Measurements from ENCODE around the gene CHST14.

The CHST14 gene

GRCh38 chr15:40498418-40498817, 27.6 kb downstream of the CHST14 start:
- no peak for DNase-seq

GRCh38 chr15:40498891-40499290, 28.1 kb downstream of the CHST14 start:
- no peak for DNase-seq

- no peak for DNase-seq
Observed at GRCh38 chr15:40499931-40500330, 29.1 kb downstream of the CHST14 start.

DNA sequence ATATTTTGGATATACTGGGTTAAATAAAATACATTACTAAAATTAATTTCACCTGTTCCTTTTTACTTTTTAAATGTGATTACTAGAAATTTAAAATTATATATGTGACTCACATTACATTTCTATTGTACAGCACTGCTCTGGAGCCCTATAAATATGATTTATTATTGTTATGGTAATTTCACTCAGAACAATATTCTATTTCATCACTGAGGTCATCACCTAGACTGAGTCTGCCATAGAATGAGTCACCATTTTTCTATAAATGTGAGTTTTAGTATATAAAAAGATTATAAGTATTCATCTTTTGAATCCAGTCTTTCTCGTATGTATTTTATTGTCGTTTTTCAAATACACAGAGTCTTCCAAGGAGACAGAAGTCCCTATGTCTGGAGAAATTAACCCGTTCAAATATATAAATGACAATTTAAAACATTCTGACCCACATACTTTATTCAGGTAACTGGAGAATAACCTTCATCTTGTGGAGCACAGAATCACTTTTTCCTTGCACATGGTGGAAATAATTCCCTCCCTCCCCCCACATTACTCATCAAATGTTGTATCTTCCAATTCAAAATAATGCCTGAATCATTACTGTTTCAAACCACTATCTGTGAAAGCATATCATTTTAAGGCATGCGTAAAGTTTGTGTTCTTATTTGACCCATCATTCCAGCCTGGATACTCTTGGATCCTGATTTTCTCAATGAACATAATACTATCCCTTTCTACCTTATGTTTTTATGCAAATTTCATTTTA, 30.0 kb downstream of the CHST14 start:
- DNase-seq = no peak

DNA sequence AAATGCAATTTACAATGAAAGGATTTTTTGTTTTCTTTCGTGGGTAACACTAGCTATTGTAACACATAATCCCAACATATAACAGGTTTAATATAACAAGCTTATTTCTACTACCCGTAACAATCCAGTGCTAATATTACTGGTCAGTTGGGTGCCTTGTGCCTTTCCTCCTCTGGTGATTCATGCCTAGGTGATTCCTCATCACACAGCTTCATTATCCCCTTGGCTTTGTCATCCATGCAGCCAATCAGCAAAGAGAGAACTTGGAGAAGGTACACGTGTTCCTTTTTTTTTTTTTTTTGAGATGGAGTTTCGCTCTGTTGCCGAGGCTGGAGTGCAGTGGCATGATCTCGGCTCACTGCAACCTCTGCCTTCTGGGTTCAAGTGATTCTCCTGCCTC, 30.7 kb downstream of the CHST14 start:
- no peak for DNase-seq

- peak; percentile 90 for DNase-seq
Observed at GRCh38 chr15:40506964-40507571, 36.3 kb downstream of the CHST14 start.

DNA sequence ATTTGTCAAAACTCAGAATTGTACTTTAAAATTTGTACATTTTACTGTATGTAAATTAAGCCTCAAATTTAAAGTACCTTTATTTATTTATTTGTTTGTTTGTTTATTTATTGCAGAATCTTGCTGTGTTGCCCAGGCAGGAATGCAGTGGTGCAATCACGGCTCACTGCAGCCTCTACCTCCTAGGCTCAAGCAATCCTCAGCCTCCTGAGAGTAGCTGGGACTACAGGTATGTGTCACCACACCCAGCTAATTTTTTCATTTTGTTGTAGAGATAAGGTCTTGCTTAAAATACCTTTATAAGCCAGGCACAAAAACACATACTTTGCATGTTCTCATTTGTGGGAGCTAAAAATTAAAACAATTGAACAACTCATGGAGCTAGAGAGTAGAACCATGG, 37.4 kb downstream of the CHST14 start:
- DNase-seq = no peak

DNA sequence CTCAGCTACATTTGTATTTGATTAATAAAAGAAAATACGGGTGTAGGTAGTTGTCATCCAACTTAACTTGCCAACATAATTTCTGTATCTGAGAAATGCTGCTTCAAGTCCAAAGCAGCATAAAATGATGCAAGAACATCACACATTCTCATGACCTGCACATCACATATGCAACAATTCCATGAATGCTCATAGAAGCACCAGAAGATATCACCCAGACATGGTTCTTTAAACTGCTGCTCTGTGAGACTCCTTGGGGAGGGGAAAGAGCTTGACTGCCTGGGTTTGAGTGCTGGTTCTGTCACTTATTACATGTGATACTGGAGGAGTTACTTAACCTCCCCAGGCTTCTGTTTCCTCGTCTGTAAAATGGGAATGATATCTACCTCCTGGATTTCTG, 39.4 kb downstream of the CHST14 start:
- DNase-seq = no peak

- DNase-seq = no peak
Observed at GRCh38 chr15:40511093-40511471, 40.3 kb downstream of the CHST14 start.

- peak; percentile 68 for DNase-seq
Observed at GRCh38 chr15:40511472-40512133, 40.8 kb downstream of the CHST14 start.

DNA sequence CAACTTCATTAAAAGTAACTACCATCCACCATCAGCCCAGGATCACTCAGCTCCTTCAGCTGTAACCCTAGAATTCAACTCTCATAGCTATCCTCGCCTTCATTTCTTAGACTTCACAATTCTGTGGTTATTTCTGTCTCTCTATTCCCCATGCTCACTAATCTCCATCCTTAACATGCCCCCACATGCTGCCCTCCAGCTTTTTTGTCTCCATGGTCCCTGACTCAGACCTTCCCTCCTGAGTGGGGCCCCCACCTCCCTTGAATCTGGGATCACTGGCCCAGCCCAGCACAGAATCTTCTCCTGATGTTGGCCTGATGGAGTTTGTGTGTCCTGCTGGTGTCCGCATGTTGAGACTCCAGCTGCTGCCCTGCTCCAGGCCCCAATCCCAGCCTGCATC, 41.7 kb downstream of the CHST14 start:
- no peak for DNase-seq

GRCh38 chr15:40513609-40514008, 42.8 kb downstream of the CHST14 start:
- no peak for DNase-seq

DNA sequence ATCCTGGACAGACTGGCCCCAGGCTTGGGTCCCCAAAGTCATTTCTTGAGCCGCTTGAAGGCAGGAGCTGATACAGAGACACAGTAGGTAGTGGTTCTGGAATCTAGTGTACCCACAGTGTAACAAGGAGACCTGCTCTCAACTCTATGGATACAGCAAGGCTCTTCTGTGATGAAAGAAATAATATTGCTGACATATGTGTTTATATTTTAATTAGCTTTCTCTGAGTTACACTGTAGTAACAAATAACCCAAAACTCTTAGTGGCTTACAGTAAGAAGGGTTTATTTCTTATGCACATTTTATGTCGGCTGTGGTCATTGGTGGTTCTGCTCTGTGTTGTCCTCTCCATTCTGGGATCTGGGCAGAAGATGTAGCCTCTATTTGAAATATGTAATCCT, 45.5 kb downstream of the CHST14 start:
- DNase-seq = no peak

Data from right hindlimb (tissue), 1 donor.